GM21447 (cell line): ENCODE results near the gene FOXP2.
"Not testable (repeated sequence)": the region's sequence is repeated elsewhere in the genome, so short reads cannot be mapped to it uniquely, and the experiment has no call there.

Source experiments
- ATAC-seq: cut with Tn5 transposase; IDR thresholded peaks from one replicate; pipeline ENCODE4 v1.9.1; 2021; ENCODE audit not compliant: unreplicated experiment

Gene FOXP2

DNA sequence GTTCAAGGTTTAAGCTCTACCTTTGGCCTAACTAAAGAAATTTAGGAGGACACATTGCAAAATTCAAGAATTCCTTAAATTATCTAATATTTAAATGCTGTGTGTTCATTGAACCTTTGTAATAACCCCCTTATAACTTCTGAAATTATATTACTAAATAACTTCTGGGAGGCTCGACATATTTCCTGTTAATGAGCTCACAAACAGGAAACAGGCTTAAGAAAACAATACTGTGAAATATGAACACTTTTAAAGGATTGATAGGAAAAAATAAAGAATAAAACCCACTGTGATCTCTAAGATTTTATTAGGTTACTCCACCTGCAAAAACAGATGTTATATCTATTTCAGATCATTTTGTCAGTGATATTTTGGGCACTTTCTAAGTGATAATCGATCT, 74.1 kb downstream of the FOXP2 start:
- no peak for ATAC-seq

GRCh38 chr7:114497491-114497890, 82.9 kb downstream of the FOXP2 start:
- ATAC-seq = not testable (repeated sequence)

DNA sequence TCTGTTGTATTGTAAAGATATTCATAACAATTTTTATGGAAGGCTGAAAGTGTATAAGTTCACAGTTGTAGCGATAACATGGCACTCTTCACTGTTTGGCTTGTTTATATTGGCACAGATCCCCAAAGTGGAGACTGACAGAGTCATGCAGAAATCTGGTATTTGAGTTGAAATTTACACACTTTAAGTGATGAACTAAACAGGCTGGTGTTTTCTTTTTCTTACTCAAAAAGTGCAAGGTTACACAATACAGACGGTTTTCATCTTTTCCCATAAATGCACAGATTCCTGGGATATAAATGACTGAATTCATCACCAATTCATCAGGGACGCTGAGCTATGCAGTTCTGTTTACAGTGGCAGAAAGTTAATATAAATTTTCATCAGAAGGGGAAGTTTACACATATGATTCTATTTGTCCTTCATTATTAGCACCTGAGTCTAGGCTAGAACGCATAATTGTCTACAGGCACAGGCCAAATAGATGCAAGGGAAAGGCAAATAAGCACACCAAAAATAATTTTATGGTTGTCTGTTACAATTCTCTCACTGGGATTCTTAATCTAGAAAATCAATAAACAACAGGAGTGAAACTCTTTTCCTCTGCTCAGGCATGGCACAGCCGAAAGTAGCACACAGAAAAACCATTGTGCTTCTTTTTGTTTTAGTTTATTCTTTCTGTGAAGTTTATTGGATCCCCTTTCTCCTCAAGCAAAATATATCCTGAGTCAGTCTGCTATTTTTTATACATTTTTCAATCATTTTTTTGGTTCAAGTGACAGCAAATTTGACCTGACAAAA, 88.0 kb downstream of the FOXP2 start:
- no peak for ATAC-seq

- ATAC-seq = no peak
Measured at GRCh38 chr7:114504586-114504985, 90.0 kb downstream of the FOXP2 start.

- ATAC-seq = no peak
Measured at GRCh38 chr7:114507381-114507780, 92.8 kb downstream of the FOXP2 start.

DNA sequence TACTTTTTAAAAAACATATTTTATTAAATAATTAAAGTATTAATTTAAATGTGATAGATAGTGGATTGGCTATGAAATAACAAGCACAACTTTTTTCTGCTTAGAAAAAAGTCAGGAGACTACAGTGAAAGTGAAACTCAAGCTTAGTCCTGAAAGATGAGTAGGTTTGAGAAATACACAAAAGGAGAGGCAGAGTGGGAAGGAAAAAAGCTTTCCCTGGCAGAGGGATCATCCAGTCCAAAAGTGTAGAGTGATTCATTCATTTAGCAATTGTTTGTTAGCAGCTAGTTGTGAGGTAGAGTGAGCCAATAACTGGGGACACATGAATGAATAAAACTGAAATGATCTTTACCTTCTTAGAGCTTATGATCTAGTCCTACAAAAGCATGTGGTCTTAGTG, 93.5 kb downstream of the FOXP2 start:
- no peak for ATAC-seq

- ATAC-seq = not testable (repeated sequence)
Measured at GRCh38 chr7:114510824-114511223, 96.2 kb downstream of the FOXP2 start.

DNA sequence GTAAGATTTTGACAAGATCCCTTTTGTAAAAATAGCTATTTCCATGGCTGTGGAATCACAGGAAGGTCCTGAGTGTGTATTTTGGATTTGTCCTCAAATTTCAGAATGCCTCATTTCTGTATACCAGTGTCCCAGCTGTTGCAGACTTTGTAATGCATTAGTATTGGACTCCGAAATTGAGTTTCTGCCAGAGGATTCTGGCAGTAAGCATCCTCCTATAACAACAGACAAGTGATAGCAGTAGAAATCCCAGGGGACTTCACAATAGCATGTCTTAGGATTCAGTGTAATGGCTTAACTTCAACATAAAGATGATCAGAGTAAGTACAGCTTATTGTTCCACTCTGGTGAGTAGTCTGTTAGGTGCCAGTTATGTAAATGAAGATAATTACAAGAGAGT, 104.6 kb downstream of the FOXP2 start:
- no peak for ATAC-seq

DNA sequence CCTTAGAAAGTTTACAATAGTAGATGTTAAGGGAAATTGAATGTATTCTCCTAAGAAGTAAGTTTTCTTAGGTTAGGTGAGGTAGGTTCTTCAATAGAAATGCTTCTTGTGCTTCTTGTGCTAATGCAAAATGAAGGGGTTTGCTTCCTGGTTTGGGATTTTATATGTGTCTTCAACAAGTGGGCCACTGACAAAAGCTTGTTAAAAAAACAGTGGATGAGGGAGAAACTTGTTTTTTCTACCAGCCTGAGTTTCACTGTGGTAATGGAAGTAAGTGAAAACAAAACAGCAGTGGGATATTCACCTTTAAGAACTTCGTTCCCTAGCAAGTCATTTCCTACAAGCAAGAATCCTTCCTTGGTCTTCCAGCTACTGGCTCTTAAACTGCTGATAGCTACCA, 107.5 kb downstream of the FOXP2 start:
- no peak for ATAC-seq

- ATAC-seq = no peak
Measured at GRCh38 chr7:114527589-114527988, 113.0 kb downstream of the FOXP2 start.

DNA sequence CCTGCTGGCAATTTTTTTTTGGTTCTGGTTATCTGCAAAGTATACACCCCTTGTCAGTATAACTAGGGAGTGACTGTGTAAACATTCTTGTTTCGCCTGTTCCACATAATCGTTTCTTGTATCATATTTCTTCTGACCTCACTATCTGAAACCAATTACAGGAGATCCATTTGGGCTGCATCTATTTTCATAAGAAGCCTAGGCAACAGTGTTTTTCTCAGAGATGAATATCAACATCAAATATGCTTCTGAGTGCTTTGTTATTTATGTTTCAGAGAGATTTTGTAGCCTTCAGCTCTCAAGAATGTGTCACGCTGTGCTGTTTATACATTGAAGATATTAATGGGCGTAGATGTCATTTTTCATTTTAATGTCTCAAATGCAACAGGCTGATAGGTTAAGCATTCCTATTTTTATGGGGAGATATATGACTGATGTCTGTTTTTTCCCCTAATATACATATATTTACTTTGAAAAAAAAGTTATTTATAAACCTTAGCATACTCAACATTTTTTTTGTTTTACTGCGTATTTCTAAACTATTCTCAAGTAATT, 115.5 kb downstream of the FOXP2 start:
- ATAC-seq = no peak

GRCh38 chr7:114531326-114531725, 116.7 kb downstream of the FOXP2 start:
- ATAC-seq = no peak

GRCh38 chr7:114533131-114533530, 118.5 kb downstream of the FOXP2 start:
- no peak for ATAC-seq

- no peak for ATAC-seq
Measured at GRCh38 chr7:114534953-114535352, 120.3 kb downstream of the FOXP2 start.

- ATAC-seq = no peak
Measured at GRCh38 chr7:114539575-114539974, 125.0 kb downstream of the FOXP2 start.

DNA sequence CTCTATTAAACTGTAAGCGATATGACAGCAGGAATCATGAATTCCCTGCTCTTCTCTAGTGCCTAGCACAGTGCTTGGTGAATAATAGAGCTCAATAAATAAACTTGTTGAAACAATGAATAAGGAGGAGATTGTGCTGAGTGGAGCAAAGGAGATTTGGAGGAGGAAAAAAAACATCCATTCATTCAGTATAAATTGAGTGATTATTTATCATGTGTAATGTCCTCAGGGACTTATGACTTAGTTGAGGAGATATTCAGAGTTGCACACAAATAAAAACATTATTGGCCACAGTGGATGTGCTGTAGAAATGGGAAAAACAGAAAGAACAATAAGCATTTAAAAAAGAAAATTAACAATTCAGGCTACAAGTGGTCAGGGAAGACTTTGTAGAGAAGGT, 125.7 kb downstream of the FOXP2 start:
- no peak for ATAC-seq

DNA sequence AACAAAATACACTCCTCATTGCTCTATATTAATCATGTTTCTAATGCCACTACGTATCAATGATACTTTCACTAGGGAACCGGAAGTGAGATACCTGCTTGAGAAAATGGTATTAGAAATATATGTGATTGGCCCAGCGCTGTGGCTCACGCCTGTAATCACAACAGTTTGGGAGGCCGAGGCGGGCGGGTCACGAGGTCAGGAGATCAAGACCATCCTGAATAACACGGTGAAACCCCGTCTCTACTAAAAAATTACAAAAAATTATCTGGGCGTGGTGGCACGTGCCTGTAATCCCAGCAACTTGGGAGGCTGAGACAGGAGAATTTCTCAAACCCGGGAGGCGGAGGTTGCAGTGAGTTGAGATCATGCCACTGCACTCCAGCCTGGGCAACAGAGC, 132.7 kb downstream of the FOXP2 start:
- ATAC-seq = not testable (repeated sequence)

DNA sequence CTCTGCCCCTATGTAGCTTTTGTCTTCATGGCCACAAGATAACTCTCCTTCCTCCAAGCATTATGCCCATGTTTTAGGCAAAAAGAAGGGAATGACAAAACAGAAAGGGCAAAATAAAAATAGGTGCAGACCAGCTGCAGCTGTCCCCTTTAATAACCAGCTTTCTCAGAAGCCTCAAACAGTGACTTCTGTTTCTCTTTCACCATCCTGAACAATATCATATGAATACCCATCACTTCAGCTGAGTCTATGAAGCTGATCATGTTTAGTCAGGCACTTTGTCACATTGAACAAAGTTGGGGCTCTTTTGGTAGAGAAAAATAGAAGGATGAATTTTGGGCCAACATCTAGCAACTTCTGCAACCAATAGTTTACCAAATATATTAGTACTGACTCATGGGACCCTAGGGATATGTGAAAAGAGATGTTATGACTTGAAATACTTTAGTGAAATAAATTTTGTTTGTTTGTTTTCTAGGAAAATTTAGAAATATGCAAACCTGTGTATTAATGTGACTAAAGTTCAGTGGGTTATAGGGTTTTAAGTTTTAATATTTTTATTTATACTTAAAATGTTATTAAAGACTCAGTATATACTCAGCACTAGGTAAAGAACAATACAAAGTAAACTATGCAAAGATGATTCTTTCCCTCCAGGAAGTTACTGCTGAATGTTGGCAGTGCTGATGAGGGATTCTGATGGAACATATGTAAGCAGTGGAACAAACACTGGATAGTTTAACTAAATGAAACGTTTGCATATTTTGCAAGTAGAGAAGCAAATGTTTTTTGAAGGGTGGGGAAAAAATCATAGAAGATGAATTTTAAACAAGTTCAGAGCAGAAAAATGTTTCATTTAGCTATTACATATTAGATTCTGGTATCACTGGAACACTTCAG, 133.7 kb downstream of the FOXP2 start:
- ATAC-seq = no peak

DNA sequence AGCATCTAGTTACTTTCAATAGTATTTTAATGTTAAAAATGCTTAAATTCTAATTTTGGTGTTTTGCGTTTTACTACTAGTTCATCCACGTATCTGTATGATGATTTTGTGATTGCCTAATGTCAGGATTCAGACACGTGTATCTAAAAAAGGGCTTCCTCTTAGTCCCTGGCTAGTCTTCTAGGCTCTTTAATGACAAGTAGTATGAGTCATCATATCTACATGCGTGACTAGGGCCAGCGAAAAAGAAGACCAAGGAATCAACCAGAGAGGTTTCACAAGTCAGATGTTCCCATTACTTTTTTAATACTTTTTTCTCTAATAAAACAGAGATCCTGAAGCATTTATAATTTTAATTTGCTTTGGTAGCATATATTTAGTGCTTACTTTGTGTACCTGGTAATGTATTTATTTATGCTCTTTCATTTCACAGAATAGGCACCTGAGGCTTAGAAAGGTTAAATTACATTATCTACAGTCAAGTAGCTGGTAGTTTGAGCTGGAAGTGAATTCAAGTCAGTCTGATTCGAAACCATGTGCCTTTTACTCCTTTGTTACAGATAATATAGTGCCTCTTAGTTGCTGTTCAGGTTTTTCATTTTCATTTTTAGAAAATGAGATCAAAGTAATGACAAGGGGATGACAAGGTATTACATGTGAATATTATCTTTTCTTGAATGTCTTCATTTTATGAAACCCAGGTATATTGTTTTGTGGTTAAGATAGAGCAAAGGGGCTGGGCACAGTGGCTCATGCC, 140.3 kb downstream of the FOXP2 start:
- no peak for ATAC-seq

GRCh38 chr7:114567416-114567815, 152.8 kb downstream of the FOXP2 start:
- ATAC-seq = no peak

DNA sequence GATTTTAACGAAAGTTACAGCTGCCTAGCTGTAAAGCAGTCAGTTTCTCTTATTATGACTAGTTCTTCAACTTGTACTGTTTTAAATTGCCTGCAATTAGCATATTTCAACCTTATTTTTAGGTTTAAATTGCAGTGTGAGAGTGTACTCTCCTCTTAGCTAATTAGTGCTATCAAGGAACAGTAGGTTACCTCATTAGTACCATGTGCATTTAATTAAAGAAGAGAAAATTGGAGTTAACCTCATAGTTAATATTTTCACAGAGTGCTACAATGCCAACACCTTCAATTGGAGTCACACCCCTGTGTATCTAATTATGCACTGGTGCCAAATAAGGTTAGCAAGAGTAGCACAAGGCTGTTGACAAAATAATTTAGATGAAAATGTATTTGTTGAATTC, 154.6 kb downstream of the FOXP2 start:
- no peak for ATAC-seq
